ENCODE results near the gene ERAP2. TPM values are rescaled to one million over a fixed set of nuclear protein-coding genes. Genes with fewer than 3 reads are reported as not detected.

The ERAP2 gene
- total RNA-seq, 4 donors from 2014 or later = 50.3 to 82.8 (median 70.8) TPM

DNA sequence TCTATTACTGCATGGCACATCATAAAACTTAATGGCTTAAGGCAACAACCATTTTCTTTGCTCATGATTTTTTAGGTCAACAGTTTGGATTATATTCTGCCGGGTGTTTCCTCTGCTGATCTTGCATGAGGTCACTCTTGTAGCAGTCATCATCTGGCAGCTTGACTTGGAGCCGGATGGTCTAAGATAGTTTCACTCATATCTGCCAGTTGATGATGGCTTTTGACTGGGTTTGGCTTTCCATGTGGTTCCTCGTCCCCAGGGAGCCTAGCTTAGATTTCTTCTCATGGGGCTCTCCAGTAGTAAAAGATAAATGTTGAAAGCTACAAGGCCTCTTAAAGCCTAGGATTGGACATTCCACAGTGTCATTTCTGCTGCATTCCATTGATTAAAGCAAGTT is 87.0 kb downstream of the ERAP2 start:
- H3K36me3 ChIP-seq = no peaks in the 10 kb centered on the region
- H3K4me3 ChIP-seq = no peak overlapping the region
- H3K27ac ChIP-seq = peak overlapping the region; percentile 60 to 65 (median 62)
- H3K9me3 ChIP-seq = no peaks in the 10 kb centered on the region
- H3K27me3 ChIP-seq = no peaks in the 10 kb centered on the region
- DNase-seq = peak in 2 of 3 donors; percentile 41 to 63
- TF ChIP-seq POLR2A (IDR thresholded peaks at IDR 0.05) = no peak
- TF ChIP-seq, protein P1, sequence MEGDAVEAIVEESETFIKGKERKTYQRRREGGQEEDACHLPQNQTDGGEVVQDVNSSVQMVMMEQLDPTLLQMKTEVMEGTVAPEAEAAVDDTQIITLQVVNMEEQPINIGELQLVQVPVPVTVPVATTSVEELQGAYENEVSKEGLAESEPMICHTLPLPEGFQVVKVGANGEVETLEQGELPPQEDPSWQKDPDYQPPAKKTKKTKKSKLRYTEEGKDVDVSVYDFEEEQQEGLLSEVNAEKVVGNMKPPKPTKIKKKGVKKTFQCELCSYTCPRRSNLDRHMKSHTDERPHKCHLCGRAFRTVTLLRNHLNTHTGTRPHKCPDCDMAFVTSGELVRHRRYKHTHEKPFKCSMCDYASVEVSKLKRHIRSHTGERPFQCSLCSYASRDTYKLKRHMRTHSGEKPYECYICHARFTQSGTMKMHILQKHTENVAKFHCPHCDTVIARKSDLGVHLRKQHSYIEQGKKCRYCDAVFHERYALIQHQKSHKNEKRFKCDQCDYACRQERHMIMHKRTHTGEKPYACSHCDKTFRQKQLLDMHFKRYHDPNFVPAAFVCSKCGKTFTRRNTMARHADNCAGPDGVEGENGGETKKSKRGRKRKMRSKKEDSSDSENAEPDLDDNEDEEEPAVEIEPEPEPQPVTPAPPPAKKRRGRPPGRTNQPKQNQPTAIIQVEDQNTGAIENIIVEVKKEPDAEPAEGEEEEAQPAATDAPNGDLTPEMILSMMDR (IDR thresholded peaks at IDR 0.05) = no peak
- peaks cover 0 to 31% (median 6%) of the 10 kb centered on the region in 4 donors for H3K4me1 ChIP-seq

- Histone ChIP-seq H3K27ac (no peak overlapping the region), H3K9me3 (no peaks in the 10 kb centered on the region), H3K27me3 (no peaks in the 10 kb centered on the region), H3K4me1 (peaks cover 0 to 39% (median 9%) of the 10 kb centered on the region in 4 donors), H3K36me3 (no peaks in the 10 kb centered on the region), H3K4me3 (no peak overlapping the region)
- no peak for DNase-seq
- TF ChIP-seq POLR2A (IDR thresholded peaks at IDR 0.05) = no peak
These were observed 90.5 kb downstream of the ERAP2 start for GRCh38 chr5:96966801-96967200.

GRCh38 chr5:96967400-96967799 is 91.1 kb downstream of the ERAP2 start:
- H3K4me1 ChIP-seq = peaks cover 0 to 33% (median 8%) of the 10 kb centered on the region in 4 donors
- no peaks in the 10 kb centered on the region for H3K27me3 ChIP-seq
- TF ChIP-seq POLR2A (IDR thresholded peaks at IDR 0.05) = no peak
- peak overlapping the region in 1 of 4 donors; percentile 33 for H3K27ac ChIP-seq
- no peak for DNase-seq
- no peaks in the 10 kb centered on the region for H3K9me3 ChIP-seq
- no peak overlapping the region for H3K4me3 ChIP-seq
- no peaks in the 10 kb centered on the region for H3K36me3 ChIP-seq

DNA sequence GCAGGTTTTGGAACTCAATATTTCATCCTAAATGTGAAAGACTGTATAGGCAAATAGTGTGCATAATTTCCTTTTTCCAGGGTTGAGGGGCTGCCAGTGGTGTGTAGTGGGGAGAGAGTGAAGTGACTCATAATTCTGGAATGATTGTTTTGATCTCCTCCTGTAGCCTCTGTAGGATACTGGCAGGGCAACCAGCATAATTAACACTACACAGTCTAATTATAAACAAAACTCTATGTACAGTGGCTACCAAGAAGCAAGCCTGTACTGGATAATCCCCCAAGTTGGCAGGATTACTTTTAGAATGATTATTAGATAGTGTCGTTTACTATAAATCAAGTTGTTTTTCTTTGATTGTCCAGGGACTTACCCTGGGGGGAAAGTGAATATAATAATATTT is 91.8 kb downstream of the ERAP2 start:
- Histone ChIP-seq H3K4me1 (peaks cover 0 to 26% (median 9%) of the 10 kb centered on the region in 4 donors), H3K9me3 (no peaks in the 10 kb centered on the region), H3K27me3 (no peaks in the 10 kb centered on the region), H3K36me3 (no peaks in the 10 kb centered on the region), H3K4me3 (no peak overlapping the region), H3K27ac (peak overlapping the region in 1 of 4 donors; percentile 33)
- no peak for DNase-seq
- TF ChIP-seq, protein P1 (IDR thresholded peaks at IDR 0.05) = no peak
- no peak for TF ChIP-seq POLR2A (IDR thresholded peaks at IDR 0.05)

DNA sequence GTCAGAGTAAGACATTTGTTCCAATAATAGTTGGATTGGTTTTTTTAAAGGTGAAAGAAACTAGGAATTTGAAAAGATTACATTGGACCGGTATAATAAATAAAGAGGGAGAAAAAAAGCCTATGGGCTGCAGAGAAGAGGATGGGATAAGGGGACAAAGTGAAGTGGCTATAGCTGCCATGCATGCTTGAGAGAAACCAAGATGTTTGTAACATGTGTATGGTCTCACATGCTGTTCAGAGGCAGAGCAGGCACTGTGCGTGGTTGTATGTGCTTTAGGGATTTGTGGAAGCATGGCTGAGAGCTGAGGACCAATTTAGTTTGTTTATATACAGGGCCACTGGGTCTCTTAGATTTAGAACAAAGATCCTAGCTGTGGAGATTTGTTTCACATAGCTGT is 92.3 kb downstream of the ERAP2 start:
- Histone ChIP-seq H3K4me1 (peaks cover 0 to 23% (median 11%) of the 10 kb centered on the region in 4 donors), H3K4me3 (no peak overlapping the region), H3K27ac (peak overlapping the region in 1 of 4 donors; percentile 33), H3K27me3 (no peaks in the 10 kb centered on the region), H3K9me3 (no peaks in the 10 kb centered on the region), H3K36me3 (no peaks in the 10 kb centered on the region)
- no peak for DNase-seq
- TF ChIP-seq POLR2A (IDR thresholded peaks at IDR 0.05) = no peak
- TF ChIP-seq, protein P1 (IDR thresholded peaks at IDR 0.05) = no peak

Small RNA genes within 50 kb of the gene (small RNA-seq; reads per million reads assigned to genes)
- gene RF00019 = 0 reads per million in 2 donors

Other genes starting within 250 kb of the ERAP2 start
- 100 to 1,000 TPM; 268 to 396 (median 337) TPM for gene CAST, start 214.1 kb upstream of the ERAP2 start, total RNA-seq
- gene ERAP1, start 68.6 kb upstream of the ERAP2 start, total RNA-seq = 100 to 1,000 TPM in 2 of 4 donors, 10 to 100 TPM in 2; 33.8 to 137 (median 93.9) TPM
- gene LNPEP, start 59.6 kb downstream of the ERAP2 start, total RNA-seq = 10 to 100 TPM; 28.9 to 64.4 (median 38.5) TPM